WTC11 (cell line): ENCODE results near the gene KCNK15. TPM values are rescaled to one million over a fixed set of nuclear protein-coding genes. Genes with fewer than 3 reads are reported as not detected.
A peak's percentile ranks its signal among the peaks of the same experiment; 100 is the strongest.

ENCODE experiments used
- ATAC-seq: fragments of 200-7000 bp; cut with Tn5 transposase; 2 replicates; pipeline ENCODE4 v1.10.0; 2021; ENCODE audit warnings: mild to moderate bottlenecking, moderate library complexity
- CTCF ChIA-PET: fragments of 300-600 bp; sonication (Branson Sonifier 250); formaldehyde crosslinking; loops from one replicate; lab custom pipeline; 2021; ENCODE audit warnings: antibody characterized with exemption; lab: Charles Lee
- POLR2A ChIA-PET: fragments of 350-600 bp; sonication (Branson Sonifier 250); formaldehyde crosslinking; loops from one replicate; lab custom pipeline; 2021; ENCODE audit warnings: antibody characterized with exemption; lab: Charles Lee
- DNase-seq: peaks from one replicate; pipeline ENCODE4 v3.0.0; 2021; ENCODE audit warnings: low spot score
- H3K27ac Mint-ChIP-seq: 2 replicates; pipeline ENCODE4 v1.8.0; 2021; ENCODE audit warnings: mixed read lengths
- H3K27me3 Mint-ChIP-seq: 2 replicates; pipeline ENCODE4 v1.8.0; 2021; ENCODE audit warnings: low read depth, mild to moderate bottlenecking, moderate library complexity, mixed read lengths
- H3K36me3 Mint-ChIP-seq: 2 replicates; pipeline ENCODE4 v1.8.0; 2021; ENCODE audit warnings: mixed read lengths
- H3K4me1 Mint-ChIP-seq: 2 replicates; pipeline ENCODE4 v1.8.0; 2022; ENCODE audit warnings: mixed read lengths
- H3K4me3 Mint-ChIP-seq: 2 replicates; pipeline ENCODE4 v1.8.0; 2021; ENCODE audit warnings: mild to moderate bottlenecking, moderate library complexity, mixed read lengths
- H3K9me3 Mint-ChIP-seq: 2 replicates; pipeline ENCODE4 v1.8.0; 2021; ENCODE audit warnings: mixed read lengths
- CREM ChIP-seq: sonication (generic); formaldehyde crosslinking; IDR thresholded peaks from 2 replicates; pipeline ENCODE4 v1.8.1; 2022; ENCODE audit warnings: mild to moderate bottlenecking, missing genetic modification reagents, moderate library complexity
- GTF2I ChIP-seq: fragments of 250-450 bp; sonication (Bioruptor Pico); conservative IDR thresholded peaks from 2 replicates; pipeline ENCODE4 v1.4.0; 2021; ENCODE audit warnings: mild to moderate bottlenecking
- NFYB ChIP-seq: sonication (generic); formaldehyde crosslinking; conservative IDR thresholded peaks from 2 replicates; pipeline ENCODE4 v1.8.0; 2022; ENCODE audit warnings: low read depth, missing genetic modification reagents
- NR1H2 ChIP-seq: sonication (generic); formaldehyde crosslinking; IDR thresholded peaks from 2 replicates; pipeline ENCODE4 v1.9.0; 2021; ENCODE audit warnings: mild to moderate bottlenecking, moderate library complexity, missing genetic modification reagents
- RORB ChIP-seq: fragments of 250-450 bp; sonication (Bioruptor Pico); IDR thresholded peaks from 2 replicates; pipeline ENCODE4 v1.9.0; 2021; ENCODE audit warnings: mild to moderate bottlenecking
- SOX15 ChIP-seq: fragments of 250-450 bp; sonication (Bioruptor Pico); IDR thresholded peaks from 2 replicates; pipeline ENCODE4 v1.9.0; 2021; ENCODE audit warnings: mild to moderate bottlenecking
- TEAD4 ChIP-seq: sonication (generic); formaldehyde crosslinking; IDR thresholded peaks from 2 replicates; pipeline ENCODE4 v1.8.0; 2022; ENCODE audit warnings: mild to moderate bottlenecking, missing genetic modification reagents
- total RNA-seq: library from RNA; stranded (reverse); gene quantifications from 3 replicates; pipeline ENCODE4 v1.2.3, GENCODE V29; 2021
- TF ChIP-seq, protein P1 (sequence below): fragments of 250-450 bp; sonication (Bioruptor Pico); IDR thresholded peaks from 2 replicates; pipeline ENCODE4 v1.9.0; 2021; ENCODE audit warnings: mild to moderate bottlenecking, borderline replicate concordance
- TF ChIP-seq, protein P2 (sequence below): sonication (generic); formaldehyde crosslinking; IDR thresholded peaks from 2 replicates; pipeline ENCODE4 v1.8.1; 2022; ENCODE audit warnings: mild to moderate bottlenecking, moderate library complexity, missing genetic modification reagents
- TF ChIP-seq, protein P3 (sequence below): sonication (generic); formaldehyde crosslinking; conservative IDR thresholded peaks from 2 replicates; pipeline ENCODE4 v1.8.1; 2022; ENCODE audit warnings: mild to moderate bottlenecking, missing genetic modification reagents
- TF ChIP-seq, protein P4 (sequence below): sonication (generic); formaldehyde crosslinking; IDR thresholded peaks from 2 replicates; pipeline ENCODE4 v1.8.0; 2022; ENCODE audit warnings: mild to moderate bottlenecking, missing genetic modification reagents
- TF ChIP-seq, protein P5 (sequence below): sonication (generic); formaldehyde crosslinking; IDR thresholded peaks from 2 replicates; pipeline ENCODE4 v1.8.0; 2023; ENCODE audit warnings: missing genetic modification reagents
- TF ChIP-seq, protein P6 (sequence below): sonication (generic); formaldehyde crosslinking; IDR thresholded peaks from 2 replicates; pipeline ENCODE4 v1.8.1; 2022; ENCODE audit warnings: low read depth, mild to moderate bottlenecking, moderate library complexity, missing genetic modification reagents, borderline replicate concordance
- TF ChIP-seq, protein P7 (sequence below): sonication (generic); formaldehyde crosslinking; IDR thresholded peaks from 2 replicates; pipeline ENCODE4 v1.8.1; 2023; ENCODE audit warnings: mild to moderate bottlenecking, missing genetic modification reagents, moderate library complexity
- TF ChIP-seq, protein P8 (sequence below): sonication (generic); formaldehyde crosslinking; IDR thresholded peaks from 2 replicates; pipeline ENCODE4 v1.8.0; 2022; ENCODE audit warnings: mild to moderate bottlenecking, missing genetic modification reagents

Gene KCNK15
- total RNA-seq, 1 experiment from 2014 or later = 0.24 TPM

DNA sequence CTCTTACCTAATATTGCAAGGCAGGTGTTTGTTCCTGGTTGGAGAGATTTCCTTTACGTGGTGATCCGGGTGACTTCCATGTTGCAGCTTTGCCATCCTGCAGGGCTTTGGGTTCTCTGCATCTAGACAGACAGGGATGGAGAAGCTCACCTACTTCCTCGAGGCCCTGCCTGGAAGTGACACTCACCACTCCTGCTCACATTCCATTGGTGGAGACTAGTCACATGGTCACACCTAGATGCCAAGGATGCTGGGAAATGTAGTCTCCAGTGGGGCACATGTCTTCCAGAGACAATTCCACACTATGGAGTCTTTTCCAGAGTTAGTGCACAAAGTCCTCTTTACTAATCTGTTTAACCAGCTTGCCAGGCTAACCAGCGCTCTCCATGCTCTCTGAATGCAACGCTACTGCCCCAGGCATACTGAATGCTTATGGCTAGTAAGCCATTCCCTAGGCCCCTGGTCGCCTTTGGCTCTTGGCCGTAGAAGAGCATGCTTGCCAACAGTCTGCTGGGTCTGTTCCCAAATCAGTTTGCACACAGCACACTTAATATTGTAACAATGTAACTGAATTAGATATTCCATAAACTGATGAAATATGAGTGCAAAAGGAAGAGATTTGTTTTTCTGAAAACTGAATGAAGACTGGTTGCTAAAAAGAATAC is 6.7 kb upstream of the KCNK15 start:
- CTCF ChIA-PET = interaction anchor here (0.8 to 1.7 kb wide), 3 partner anchors 9 to 61 kb away, joined by 3 to 11 read pairs (median 4); no protein-coding TSS in a partner anchor
- peak; percentile 53 for ATAC-seq
- H3K36me3 Mint-ChIP-seq = no peaks in the 10 kb centered on the region; the same call in 1 of the 2 replicates
- peaks cover 19% of the 10 kb centered on the region for H3K9me3 Mint-ChIP-seq
- H3K4me3 Mint-ChIP-seq = peak overlapping the region; percentile 40
- H3K27ac Mint-ChIP-seq = no peak overlapping the region
- TF ChIP-seq, protein P1, sequence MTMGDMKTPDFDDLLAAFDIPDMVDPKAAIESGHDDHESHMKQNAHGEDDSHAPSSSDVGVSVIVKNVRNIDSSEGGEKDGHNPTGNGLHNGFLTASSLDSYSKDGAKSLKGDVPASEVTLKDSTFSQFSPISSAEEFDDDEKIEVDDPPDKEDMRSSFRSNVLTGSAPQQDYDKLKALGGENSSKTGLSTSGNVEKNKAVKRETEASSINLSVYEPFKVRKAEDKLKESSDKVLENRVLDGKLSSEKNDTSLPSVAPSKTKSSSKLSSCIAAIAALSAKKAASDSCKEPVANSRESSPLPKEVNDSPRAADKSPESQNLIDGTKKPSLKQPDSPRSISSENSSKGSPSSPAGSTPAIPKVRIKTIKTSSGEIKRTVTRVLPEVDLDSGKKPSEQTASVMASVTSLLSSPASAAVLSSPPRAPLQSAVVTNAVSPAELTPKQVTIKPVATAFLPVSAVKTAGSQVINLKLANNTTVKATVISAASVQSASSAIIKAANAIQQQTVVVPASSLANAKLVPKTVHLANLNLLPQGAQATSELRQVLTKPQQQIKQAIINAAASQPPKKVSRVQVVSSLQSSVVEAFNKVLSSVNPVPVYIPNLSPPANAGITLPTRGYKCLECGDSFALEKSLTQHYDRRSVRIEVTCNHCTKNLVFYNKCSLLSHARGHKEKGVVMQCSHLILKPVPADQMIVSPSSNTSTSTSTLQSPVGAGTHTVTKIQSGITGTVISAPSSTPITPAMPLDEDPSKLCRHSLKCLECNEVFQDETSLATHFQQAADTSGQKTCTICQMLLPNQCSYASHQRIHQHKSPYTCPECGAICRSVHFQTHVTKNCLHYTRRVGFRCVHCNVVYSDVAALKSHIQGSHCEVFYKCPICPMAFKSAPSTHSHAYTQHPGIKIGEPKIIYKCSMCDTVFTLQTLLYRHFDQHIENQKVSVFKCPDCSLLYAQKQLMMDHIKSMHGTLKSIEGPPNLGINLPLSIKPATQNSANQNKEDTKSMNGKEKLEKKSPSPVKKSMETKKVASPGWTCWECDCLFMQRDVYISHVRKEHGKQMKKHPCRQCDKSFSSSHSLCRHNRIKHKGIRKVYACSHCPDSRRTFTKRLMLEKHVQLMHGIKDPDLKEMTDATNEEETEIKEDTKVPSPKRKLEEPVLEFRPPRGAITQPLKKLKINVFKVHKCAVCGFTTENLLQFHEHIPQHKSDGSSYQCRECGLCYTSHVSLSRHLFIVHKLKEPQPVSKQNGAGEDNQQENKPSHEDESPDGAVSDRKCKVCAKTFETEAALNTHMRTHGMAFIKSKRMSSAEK (CRISPR knock-in tag) = no peak
- no peak for TF ChIP-seq GTF2I (CRISPR knock-in tag)
- TF ChIP-seq, protein P2, sequence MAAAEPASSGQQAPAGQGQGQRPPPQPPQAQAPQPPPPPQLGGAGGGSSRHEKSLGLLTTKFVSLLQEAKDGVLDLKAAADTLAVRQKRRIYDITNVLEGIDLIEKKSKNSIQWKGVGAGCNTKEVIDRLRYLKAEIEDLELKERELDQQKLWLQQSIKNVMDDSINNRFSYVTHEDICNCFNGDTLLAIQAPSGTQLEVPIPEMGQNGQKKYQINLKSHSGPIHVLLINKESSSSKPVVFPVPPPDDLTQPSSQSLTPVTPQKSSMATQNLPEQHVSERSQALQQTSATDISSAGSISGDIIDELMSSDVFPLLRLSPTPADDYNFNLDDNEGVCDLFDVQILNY (CRISPR knock-in tag) = no peak
- TF ChIP-seq, protein P3, sequence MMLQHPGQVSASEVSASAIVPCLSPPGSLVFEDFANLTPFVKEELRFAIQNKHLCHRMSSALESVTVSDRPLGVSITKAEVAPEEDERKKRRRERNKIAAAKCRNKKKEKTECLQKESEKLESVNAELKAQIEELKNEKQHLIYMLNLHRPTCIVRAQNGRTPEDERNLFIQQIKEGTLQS (CRISPR knock-in tag) = no peak
- TF ChIP-seq, protein P4, sequence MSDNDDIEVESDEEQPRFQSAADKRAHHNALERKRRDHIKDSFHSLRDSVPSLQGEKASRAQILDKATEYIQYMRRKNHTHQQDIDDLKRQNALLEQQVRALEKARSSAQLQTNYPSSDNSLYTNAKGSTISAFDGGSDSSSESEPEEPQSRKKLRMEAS (CRISPR knock-in tag) = peak; percentile 55; the same call in 1 of the 2 replicates
- TF ChIP-seq RORB = no peak
- TF ChIP-seq, protein P5, sequence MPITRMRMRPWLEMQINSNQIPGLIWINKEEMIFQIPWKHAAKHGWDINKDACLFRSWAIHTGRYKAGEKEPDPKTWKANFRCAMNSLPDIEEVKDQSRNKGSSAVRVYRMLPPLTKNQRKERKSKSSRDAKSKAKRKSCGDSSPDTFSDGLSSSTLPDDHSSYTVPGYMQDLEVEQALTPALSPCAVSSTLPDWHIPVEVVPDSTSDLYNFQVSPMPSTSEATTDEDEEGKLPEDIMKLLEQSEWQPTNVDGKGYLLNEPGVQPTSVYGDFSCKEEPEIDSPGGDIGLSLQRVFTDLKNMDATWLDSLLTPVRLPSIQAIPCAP (CRISPR knock-in tag) = no peak
- TF ChIP-seq SOX15 (CRISPR knock-in tag) = no peak
- TF ChIP-seq TEAD4 (CRISPR knock-in tag) = no peak
- TF ChIP-seq NFYB = peak; percentile 71
- TF ChIP-seq, protein P6, sequence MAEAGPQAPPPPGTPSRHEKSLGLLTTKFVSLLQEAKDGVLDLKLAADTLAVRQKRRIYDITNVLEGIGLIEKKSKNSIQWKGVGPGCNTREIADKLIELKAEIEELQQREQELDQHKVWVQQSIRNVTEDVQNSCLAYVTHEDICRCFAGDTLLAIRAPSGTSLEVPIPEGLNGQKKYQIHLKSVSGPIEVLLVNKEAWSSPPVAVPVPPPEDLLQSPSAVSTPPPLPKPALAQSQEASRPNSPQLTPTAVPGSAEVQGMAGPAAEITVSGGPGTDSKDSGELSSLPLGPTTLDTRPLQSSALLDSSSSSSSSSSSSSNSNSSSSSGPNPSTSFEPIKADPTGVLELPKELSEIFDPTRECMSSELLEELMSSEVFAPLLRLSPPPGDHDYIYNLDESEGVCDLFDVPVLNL (CRISPR knock-in tag) = no peak
- no peak for TF ChIP-seq CREM (CRISPR knock-in tag)
- TF ChIP-seq, protein P7, sequence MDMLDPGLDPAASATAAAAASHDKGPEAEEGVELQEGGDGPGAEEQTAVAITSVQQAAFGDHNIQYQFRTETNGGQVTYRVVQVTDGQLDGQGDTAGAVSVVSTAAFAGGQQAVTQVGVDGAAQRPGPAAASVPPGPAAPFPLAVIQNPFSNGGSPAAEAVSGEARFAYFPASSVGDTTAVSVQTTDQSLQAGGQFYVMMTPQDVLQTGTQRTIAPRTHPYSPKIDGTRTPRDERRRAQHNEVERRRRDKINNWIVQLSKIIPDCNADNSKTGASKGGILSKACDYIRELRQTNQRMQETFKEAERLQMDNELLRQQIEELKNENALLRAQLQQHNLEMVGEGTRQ (CRISPR knock-in tag) = peak; percentile 95
- TF ChIP-seq NR1H2 (CRISPR knock-in tag) = no peak
- TF ChIP-seq, protein P8, sequence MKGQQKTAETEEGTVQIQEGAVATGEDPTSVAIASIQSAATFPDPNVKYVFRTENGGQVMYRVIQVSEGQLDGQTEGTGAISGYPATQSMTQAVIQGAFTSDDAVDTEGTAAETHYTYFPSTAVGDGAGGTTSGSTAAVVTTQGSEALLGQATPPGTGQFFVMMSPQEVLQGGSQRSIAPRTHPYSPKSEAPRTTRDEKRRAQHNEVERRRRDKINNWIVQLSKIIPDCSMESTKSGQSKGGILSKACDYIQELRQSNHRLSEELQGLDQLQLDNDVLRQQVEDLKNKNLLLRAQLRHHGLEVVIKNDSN = peak; percentile 94
- TF ChIP-seq, all 79 proteins: peak for 4
- POLR2A ChIA-PET = interaction anchor here (0.6 kb wide), 1 partner anchor 213 kb away, joined by 4 read pairs; no protein-coding TSS in a partner anchor
- H3K4me1 Mint-ChIP-seq = peaks cover 17% of the 10 kb centered on the region
- peaks cover 29% of the 10 kb centered on the region for H3K27me3 Mint-ChIP-seq
- peak; percentile 56 for DNase-seq
